Activated naive CD4-positive, alpha-beta T cell treated with anti-CD3 and anti-CD28 coated beads, Interleukin-2, amount 50 U/mL, for 16 hours (primary cell): ENCODE measurements around the gene BAHCC1.

ENCODE experiments used
- DNase-seq: peaks from one replicate; pipeline ENCODE4 v3.0.0-alpha.2; 2020

Gene BAHCC1

GRCh38 chr17:81445642-81446503, 50.6 kb downstream of the BAHCC1 start:
- no peak for DNase-seq

GRCh38 chr17:81447331-81447933, 52.2 kb downstream of the BAHCC1 start:
- no peak for DNase-seq

GRCh38 chr17:81448442-81448841, 53.2 kb downstream of the BAHCC1 start:
- no peak for DNase-seq

- DNase-seq = no peak
Measured at GRCh38 chr17:81448950-81449349, 53.7 kb downstream of the BAHCC1 start.

GRCh38 chr17:81449351-81449750, 54.1 kb downstream of the BAHCC1 start:
- no peak for DNase-seq

- DNase-seq = no peak
Measured at GRCh38 chr17:81451823-81452222, 56.6 kb downstream of the BAHCC1 start.

GRCh38 chr17:81452551-81452950, 57.3 kb downstream of the BAHCC1 start:
- DNase-seq = no peak

GRCh38 chr17:81453076-81453475, 57.8 kb downstream of the BAHCC1 start:
- no peak for DNase-seq

GRCh38 chr17:81453712-81454111, 58.5 kb downstream of the BAHCC1 start:
- DNase-seq = no peak

- DNase-seq = no peak
Measured at GRCh38 chr17:81454473-81454872, 59.2 kb downstream of the BAHCC1 start.

GRCh38 chr17:81455387-81455786, 60.1 kb downstream of the BAHCC1 start:
- no peak for DNase-seq

GRCh38 chr17:81456091-81456490, 60.8 kb downstream of the BAHCC1 start:
- DNase-seq = no peak

GRCh38 chr17:81456798-81457197, 61.5 kb downstream of the BAHCC1 start:
- no peak for DNase-seq

GRCh38 chr17:81457401-81457800, 62.1 kb downstream of the BAHCC1 start:
- no peak for DNase-seq

- no peak for DNase-seq
Measured at GRCh38 chr17:81457917-81458555, 62.8 kb downstream of the BAHCC1 start.

GRCh38 chr17:81458628-81459027, 63.4 kb downstream of the BAHCC1 start:
- DNase-seq = no peak

- no peak for DNase-seq
Measured at GRCh38 chr17:81459224-81459623, 64.0 kb downstream of the BAHCC1 start.

GRCh38 chr17:81459864-81460263, 64.6 kb downstream of the BAHCC1 start:
- no peak for DNase-seq

- DNase-seq = no peak
Measured at GRCh38 chr17:81460856-81461460, 65.7 kb downstream of the BAHCC1 start.

- DNase-seq = no peak
Measured at GRCh38 chr17:81461607-81462500, 66.6 kb downstream of the BAHCC1 start.

- no peak for DNase-seq
Measured at GRCh38 chr17:81462506-81463125, 67.4 kb downstream of the BAHCC1 start.

GRCh38 chr17:81463506-81463905, 68.2 kb downstream of the BAHCC1 start:
- no peak for DNase-seq
